Heart right ventricle (tissue), 16 donors: ENCODE results near the gene COX20. TPM values are rescaled to one million over a fixed set of nuclear protein-coding genes. Genes with fewer than 3 reads are reported as not detected.

Experiments used
- ATAC-seq, 8 donors: fragments of 200-7000 bp; cut with Tn5 transposase; one replicate each; pipeline ENCODE4 v1.9.1; 2020; ENCODE audit warnings: mild to moderate bottlenecking in 8 of 8, moderate library complexity in 8 of 8, moderate number of reproducible peaks in 1 of 8
- DNase-seq, 2 donors: peaks; one replicate each; pipeline ENCODE4 v3.0.0-alpha.2; 2020
- H3K27ac ChIP-seq, 10 donors: fragments of 200-600 bp; sonication (generic) in 2 of 10; one replicate each; pipeline versions ENCODE4 v1.5.0 to v1.8.0; 2020 to 2022; ENCODE audit warnings: mild to moderate bottlenecking in 3 of 10
- H3K27me3 ChIP-seq, 7 donors: fragments of 200-600 bp; one replicate each; pipeline ENCODE4 v1.8.0; 2021 to 2022; ENCODE audit warnings: mild to moderate bottlenecking in 2 of 7
- H3K36me3 ChIP-seq, 9 donors: fragments of 200-600 bp; sonication (generic) in 1 of 9; one replicate each; pipeline versions ENCODE4 v1.5.0 to v1.8.0; 2020 to 2022; ENCODE audit warnings: mild to moderate bottlenecking in 2 of 9
- H3K4me1 ChIP-seq, 9 donors: fragments of 200-600 bp; sonication (generic) in 1 of 9; one replicate each; pipeline versions ENCODE4 v1.5.0 to v1.8.0; 2020 to 2022; ENCODE audit warnings: mild to moderate bottlenecking in 4 of 9
- H3K4me3 ChIP-seq, 10 donors: fragments of 200-600 bp; sonication (generic) in 2 of 10; one replicate each; pipeline versions ENCODE4 v1.5.0 to v1.8.0; 2020 to 2022; ENCODE audit warnings: mild to moderate bottlenecking in 7 of 10, moderate library complexity in 2 of 10
- H3K9me3 ChIP-seq, 11 donors: fragments of 200-600 bp in 10 of 11; sonication (generic) in 2 of 11; one replicate each; pipeline versions ENCODE4 v1.5.0 to v1.8.0; 2013 to 2022; ENCODE audit warnings: mild to moderate bottlenecking in 2 of 11, control low read depth in 1 of 11, moderate library complexity in 1 of 11
- WGBS, 2 donors: extraction: QIAGEN DNeasy Blood & Tissue Kit; methylation state at CpG; one replicate each; pipeline ENCODE4 v1.1.7; 2013; ENCODE audit warnings: inconsistent platforms in 1 of 2; 5-methylcytosine and 5-hydroxymethylcytosine counted together
- intact Hi-C, 10 donors: fragments of 100-400 bp; cut with DNase I; formaldehyde crosslinking; loops; one replicate each; pipeline versions ENCODE4 v1.11.1 to v1.14.2; 2022
- polyA plus RNA-seq, 2 donors: library from polyadenylated mRNA; stranded (reverse); fragments of 200-250 nt; gene quantifications; one replicate each; pipeline ENCODE4 v1.2.3, GENCODE V29; 2013
- total RNA-seq, 10 donors: library from RNA; stranded (reverse); fragmentation: NEBNext Ultra II Directional in 3 of 10; extraction: Animal tissue kit (Norgen Biotek cat#: 25700) in 3 of 10; gene quantifications; one replicate each; pipeline versions ENCODE4 v1.2.1 to v1.2.4, GENCODE V29; 2021 to 2023
- TF ChIP-seq, protein P1 (sequence below), 9 donors: fragments of 200-600 bp; sonication (generic) in 2 of 9; IDR thresholded peaks; one replicate each; pipeline versions ENCODE4 v1.5.0 to v1.8.0; 2021 to 2022; ENCODE audit warnings: antibody characterized with exemption in 9 of 9, mild to moderate bottlenecking in 5 of 9, moderate library complexity in 1 of 9
- donor health status: Arrhythmogenic right ventricular cardiomyopathy.
- donor health status: ischemic (EF 13 %, LVEDD 7.1; RV severe dilation, severe dysfunction).
- donor health status: healthy with polysubstance abuse.
- donor health status: DM: no; HTN: yes; CAD: no.
- donor health status: DM: no; HTN: no; CAD: no.
- donor health status: ischemic (EF 25% LVEDD 6.9; RV normal size, moderate dysfunction).
- donor health status: ischemic (EF 25% LVEDD 5.7; RV mildly dilated, moderate dysfunction).
- donor health status: healthy.
- donor health status: DM: yes; HTN: yes; CAD: no.
- donor health status: Ischemic cardiomyopathy.
- donor health status: ischemic (EF 35%, LVEDD 5.7; RV mildly dilated, moderate dysfunction).
- donor health status: nonischemic (EF 11% LVEDD 7.7; RV severe dilation, severe dysfunction).
- donor health status: DM: yes; HTN: yes; CAD: no.
- donor health status: PGD.
- donor health status: ischemic (EF 29% LVEDD 5.4; RV normal size, mild dysfunction).
- donor health status: nonischemic (EF 23%, LVEDD 6.1; RV moderate dilation, normal function).

The COX20 gene
- total and polyA plus RNA-seq, 12 donors: 56.6 to 139 (median 64.4) TPM

DNA sequence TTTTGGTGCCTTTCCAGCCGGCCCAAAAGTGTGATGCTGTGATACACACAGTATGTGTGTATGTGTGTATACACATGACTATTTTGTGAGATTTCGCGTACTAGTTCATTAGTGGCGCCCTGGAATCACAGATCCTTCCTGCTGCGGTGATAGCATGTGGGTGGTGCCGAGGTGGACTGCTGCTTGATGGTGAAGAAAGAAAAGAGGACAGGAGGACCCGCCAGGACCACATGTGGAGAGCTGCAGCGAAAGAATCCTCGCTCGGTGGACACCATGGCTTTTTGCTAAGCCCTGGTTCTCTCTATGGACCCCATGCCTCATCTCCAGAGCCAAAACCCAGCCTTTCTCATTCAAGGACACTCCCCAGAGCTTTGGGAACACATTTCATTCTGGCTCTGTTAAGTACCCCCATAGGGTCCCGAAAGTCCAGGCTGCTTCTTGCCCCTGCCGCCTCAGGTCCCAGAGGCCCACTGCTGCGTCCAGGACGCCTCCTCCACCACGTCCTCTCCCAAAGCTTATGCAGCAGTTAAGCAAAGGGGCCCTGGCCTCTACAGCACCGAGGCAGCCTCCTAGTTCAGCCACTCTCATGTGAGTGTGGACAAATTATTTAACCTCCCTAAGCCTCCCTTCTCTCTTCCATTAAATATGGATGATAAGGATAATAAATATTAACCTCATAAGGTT, 32.8 kb upstream of the COX20 start:
- TF ChIP-seq, protein P1, sequence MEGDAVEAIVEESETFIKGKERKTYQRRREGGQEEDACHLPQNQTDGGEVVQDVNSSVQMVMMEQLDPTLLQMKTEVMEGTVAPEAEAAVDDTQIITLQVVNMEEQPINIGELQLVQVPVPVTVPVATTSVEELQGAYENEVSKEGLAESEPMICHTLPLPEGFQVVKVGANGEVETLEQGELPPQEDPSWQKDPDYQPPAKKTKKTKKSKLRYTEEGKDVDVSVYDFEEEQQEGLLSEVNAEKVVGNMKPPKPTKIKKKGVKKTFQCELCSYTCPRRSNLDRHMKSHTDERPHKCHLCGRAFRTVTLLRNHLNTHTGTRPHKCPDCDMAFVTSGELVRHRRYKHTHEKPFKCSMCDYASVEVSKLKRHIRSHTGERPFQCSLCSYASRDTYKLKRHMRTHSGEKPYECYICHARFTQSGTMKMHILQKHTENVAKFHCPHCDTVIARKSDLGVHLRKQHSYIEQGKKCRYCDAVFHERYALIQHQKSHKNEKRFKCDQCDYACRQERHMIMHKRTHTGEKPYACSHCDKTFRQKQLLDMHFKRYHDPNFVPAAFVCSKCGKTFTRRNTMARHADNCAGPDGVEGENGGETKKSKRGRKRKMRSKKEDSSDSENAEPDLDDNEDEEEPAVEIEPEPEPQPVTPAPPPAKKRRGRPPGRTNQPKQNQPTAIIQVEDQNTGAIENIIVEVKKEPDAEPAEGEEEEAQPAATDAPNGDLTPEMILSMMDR (IDR thresholded peaks at IDR 0.05): no peak
- DNase-seq: no peak
- Histone ChIP-seq H3K27ac (no peak overlapping the region), H3K36me3 (no peaks in the 10 kb centered on the region), H3K27me3 (peaks cover 0 to 4% (median 0%) of the 10 kb centered on the region in 7 donors), H3K9me3 (no peaks in the 10 kb centered on the region), H3K4me3 (no peak overlapping the region), H3K4me1 (peaks cover 0 to 6% (median 0%) of the 10 kb centered on the region in 9 donors)
- WGBS, 2 donors: 85 to 86% methylated on average over 16 of the region's 16 CpGs
- intact Hi-C loops: loop anchor here in 3 of 10 donors (5.0 to 10.0 kb wide), 2 partner anchors 240 to 242 kb away; no protein-coding TSS in a partner anchor
- ATAC-seq: no peak

DNA sequence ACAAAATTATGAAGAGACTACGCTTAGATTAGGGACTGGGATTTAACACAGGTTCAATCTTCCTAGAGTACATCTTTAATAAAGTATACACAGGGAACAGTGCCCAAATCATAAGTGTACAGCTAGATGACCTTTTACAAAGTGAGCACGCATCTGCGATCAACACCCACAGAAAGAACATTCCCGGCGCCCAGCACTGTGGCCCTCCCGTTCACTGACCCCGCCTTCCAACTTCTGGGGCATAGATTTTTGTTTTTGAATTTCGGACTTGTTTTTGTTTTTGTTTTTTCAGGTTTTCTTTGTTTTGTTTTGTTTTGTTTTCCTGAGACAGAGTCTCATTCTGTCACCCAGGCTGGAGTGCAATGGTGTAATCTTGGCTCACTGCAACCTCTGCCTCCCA, 30.6 kb upstream of the COX20 start:
- no peak overlapping the region for H3K27ac ChIP-seq
- H3K27me3 ChIP-seq: peaks cover 0 to 5% (median 0%) of the 10 kb centered on the region in 7 donors
- H3K4me1 ChIP-seq: peaks cover 0 to 6% (median 0%) of the 10 kb centered on the region in 9 donors
- TF ChIP-seq, protein P1 (IDR thresholded peaks at IDR 0.05): no peak
- no peaks in the 10 kb centered on the region for H3K36me3 ChIP-seq
- WGBS, 2 donors: 92% methylated on average over 8 of the region's 8 CpGs
- no peaks in the 10 kb centered on the region for H3K9me3 ChIP-seq
- ATAC-seq (no peak), DNase-seq (no peak)
- intact Hi-C loops: loop anchor here in 3 of 10 donors (5.0 to 10.0 kb wide), 2 partner anchors 237 to 240 kb away; no protein-coding TSS in a partner anchor
- H3K4me3 ChIP-seq: no peak overlapping the region

GRCh38 chr1:244807138-244807537, 28.3 kb upstream of the COX20 start:
- no peaks in the 10 kb centered on the region for H3K9me3 ChIP-seq
- TF ChIP-seq, protein P1 (IDR thresholded peaks at IDR 0.05): no peak
- intact Hi-C loops: loop anchor here in 1 of 10 donors (10.0 kb wide), 1 partner anchor 238 kb away; no protein-coding TSS in a partner anchor
- ATAC-seq (no peak), DNase-seq (no peak)
- peaks cover 0 to 5% (median 0%) of the 10 kb centered on the region in 7 donors for H3K27me3 ChIP-seq
- H3K4me3 ChIP-seq: no peak overlapping the region
- H3K36me3 ChIP-seq: no peaks in the 10 kb centered on the region
- H3K4me1 ChIP-seq: no peaks in the 10 kb centered on the region
- no peak overlapping the region for H3K27ac ChIP-seq

DNA sequence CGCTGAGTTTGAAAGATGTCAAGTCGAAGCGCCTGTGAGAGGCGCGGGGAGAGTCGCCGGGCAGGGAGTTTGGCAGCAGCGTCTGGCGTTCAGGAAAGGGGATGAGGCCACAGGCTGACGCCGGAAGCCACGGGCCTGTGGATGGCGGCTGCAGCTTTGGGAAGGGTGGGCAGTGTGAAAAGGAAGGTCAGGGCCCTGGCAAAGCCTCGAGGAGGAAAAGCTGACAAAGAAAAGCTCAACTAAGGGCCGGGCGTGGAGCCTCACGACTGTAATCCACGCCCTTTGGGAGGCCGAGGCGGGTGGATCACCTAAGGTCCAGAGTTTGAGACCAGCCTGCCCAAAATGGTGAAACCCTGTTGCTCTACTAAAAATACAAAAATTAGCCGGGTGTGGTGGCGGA, 25.2 kb upstream of the COX20 start:
- WGBS, 2 donors: 83% methylated on average over 22 of the region's 22 CpGs
- no peaks in the 10 kb centered on the region for H3K36me3 ChIP-seq
- TF ChIP-seq, protein P1 (IDR thresholded peaks at IDR 0.05): no peak
- intact Hi-C loops: no loop called here
- no peak overlapping the region for H3K27ac ChIP-seq
- no peaks in the 10 kb centered on the region for H3K9me3 ChIP-seq
- ATAC-seq (no peak), DNase-seq (no peak)
- H3K4me3 ChIP-seq: no peak overlapping the region
- peaks cover 0 to 6% (median 0%) of the 10 kb centered on the region in 7 donors for H3K27me3 ChIP-seq
- H3K4me1 ChIP-seq: no peaks in the 10 kb centered on the region
